GM19025 (cell line): ENCODE data around the gene TRPC6.
"Not testable (repeated sequence)": the region's sequence is repeated elsewhere in the genome, so short reads cannot be mapped to it uniquely, and the experiment has no call there.

Source experiments
- ATAC-seq: cut with Tn5 transposase; IDR thresholded peaks from one replicate; pipeline ENCODE4 v1.9.1; 2021; ENCODE audit warnings: mild to moderate bottlenecking, low read depth, moderate library complexity; ENCODE audit not compliant: unreplicated experiment

Gene TRPC6

GRCh38 chr11:101459020-101459419 lies 124.8 kb downstream of the TRPC6 start:
- ATAC-seq = no peak

- ATAC-seq = no peak
Measured at GRCh38 chr11:101458161-101458560, 125.6 kb downstream of the TRPC6 start.

- ATAC-seq = no peak
Measured at GRCh38 chr11:101456812-101457211, 127.0 kb downstream of the TRPC6 start.

GRCh38 chr11:101453682-101454081 lies 130.1 kb downstream of the TRPC6 start:
- ATAC-seq = no peak

- no peak for ATAC-seq
Measured at GRCh38 chr11:101448881-101449442, 134.8 kb downstream of the TRPC6 start.

DNA sequence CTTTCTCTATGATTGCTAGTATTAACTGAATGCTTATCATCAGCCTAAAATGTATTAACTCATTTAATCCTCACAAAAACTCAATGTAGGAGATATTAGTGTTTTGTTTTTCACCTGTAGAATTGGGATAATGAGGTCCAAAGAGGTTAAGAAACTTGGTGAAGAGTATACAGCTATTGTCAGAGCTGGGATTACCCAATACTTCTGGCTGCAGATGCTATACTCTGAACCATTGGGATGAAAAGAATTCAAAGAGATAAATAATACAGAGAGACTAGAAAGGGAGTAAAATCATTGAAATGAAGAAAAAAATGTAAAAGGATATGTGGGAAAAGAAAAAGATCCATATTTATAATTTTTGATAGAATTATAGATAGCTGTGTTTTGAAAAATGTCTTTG lies 137.1 kb downstream of the TRPC6 start:
- ATAC-seq = no peak

DNA sequence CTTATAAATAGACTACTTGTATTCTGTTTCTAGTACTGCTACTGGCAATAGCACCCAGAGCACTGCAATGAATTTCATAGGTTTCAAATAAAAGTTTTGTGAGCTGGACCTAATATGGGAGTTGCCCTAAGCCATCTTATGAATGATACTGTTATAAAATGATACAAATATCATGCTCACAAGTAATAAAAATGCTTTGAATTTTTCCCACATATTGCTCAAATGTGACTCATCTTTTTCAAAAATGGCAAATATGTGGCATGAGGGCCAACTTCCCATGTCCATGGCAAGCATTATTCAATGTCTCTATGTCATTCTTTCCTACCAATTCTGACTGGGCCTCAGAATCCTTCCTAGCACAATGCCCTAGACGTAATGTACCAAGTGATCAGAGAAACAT lies 137.6 kb downstream of the TRPC6 start:
- no peak for ATAC-seq

GRCh38 chr11:101445761-101446160 lies 138.0 kb downstream of the TRPC6 start:
- no peak for ATAC-seq

DNA sequence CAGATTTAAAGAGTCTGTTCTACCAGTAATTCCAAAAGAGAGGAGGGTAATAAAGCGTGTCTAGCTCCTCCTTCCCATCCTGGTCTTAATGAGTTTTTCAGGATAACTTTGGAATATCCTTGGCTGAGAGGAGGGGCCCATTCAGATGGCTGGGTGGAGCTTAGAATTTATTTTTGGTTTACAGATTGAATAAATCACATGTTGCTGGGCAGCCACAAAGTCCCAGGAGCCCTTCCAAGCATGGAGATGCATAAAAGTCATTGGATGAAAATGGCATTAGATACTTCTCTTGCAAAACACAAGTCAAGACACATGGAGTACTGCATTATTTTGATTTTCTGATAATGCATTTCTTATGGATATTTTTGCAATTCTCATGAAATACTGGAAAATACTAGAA lies 139.0 kb downstream of the TRPC6 start:
- ATAC-seq = no peak

- no peak for ATAC-seq
Measured at GRCh38 chr11:101444164-101444563, 139.6 kb downstream of the TRPC6 start.

GRCh38 chr11:101442936-101443521 lies 140.8 kb downstream of the TRPC6 start:
- no peak for ATAC-seq

DNA sequence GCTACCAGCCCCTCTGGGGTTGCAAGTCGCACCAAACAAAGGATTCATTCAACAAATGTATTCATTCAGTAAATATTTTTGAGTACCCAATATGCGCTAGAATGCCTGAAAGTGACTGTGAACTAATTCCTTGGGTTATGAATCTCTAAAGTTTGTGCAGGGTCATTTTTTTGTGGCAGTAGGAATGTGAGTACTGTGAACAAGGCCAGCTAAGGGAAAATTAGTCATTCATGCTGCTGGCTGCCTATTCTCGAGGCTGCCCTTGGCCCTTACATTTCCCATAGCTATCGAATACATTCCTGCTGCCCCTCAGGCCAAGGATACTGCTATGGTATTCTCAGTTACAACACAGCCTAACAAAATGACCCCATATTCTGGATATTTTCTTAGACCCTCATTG lies 141.6 kb downstream of the TRPC6 start:
- ATAC-seq = no peak

DNA sequence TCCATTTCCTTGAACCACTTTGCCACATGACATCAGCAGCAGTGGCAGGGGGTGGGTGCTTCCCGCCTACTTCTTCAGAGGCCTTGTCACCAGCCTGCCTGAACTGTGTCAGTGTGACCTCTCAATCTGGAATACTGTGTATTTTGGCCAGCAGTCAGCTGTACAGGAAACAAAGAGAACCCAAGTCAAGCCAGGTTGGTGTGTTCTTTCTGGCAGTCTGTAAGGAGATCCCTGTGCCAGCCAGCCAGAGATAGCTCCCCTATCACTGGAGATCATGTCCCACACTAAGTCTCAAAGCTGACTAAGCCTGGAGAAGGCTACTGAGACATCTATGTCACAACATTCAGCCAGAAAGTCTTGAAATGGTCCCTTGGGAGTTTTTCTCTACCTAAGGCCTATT lies 142.1 kb downstream of the TRPC6 start:
- no peak for ATAC-seq

GRCh38 chr11:101439488-101439887 lies 144.3 kb downstream of the TRPC6 start:
- ATAC-seq = no peak

DNA sequence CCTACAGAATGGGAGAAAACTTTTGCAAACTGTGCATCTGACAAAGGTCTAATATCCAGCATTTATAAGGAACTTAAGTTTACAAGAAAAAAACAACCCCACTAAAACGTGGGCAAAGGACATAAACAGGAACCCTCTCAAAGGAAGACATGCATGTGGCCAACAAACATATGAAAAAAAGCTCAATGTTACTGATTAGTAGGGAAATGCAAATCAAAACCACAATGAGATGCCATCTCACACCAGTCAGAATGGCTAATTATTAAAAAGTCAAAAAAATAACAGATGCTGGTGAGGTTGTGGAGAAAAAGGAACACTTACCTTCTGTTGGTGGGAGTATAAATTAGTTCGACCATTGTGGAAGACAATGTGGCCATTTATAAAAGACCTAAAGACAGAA lies 145.1 kb downstream of the TRPC6 start:
- ATAC-seq = not testable (repeated sequence)

DNA sequence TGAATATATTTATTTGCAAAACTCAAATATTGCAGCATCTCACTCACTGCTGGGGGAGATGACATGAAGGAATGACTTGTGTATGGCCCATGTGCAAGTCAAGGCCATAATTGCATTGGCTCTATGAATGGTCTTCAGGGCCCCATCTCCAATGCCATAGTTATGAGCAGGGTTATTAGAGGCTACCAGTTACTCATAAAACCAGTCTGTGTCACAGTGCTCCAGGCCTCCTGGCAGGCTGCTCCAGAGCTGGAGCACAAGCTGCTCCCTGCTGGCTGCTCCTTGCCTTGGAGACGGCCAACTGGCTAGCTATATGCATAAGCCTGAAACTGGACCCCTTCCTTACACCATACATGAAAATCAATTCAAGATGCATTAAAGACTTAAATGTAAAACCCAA lies 145.7 kb downstream of the TRPC6 start:
- no peak for ATAC-seq

DNA sequence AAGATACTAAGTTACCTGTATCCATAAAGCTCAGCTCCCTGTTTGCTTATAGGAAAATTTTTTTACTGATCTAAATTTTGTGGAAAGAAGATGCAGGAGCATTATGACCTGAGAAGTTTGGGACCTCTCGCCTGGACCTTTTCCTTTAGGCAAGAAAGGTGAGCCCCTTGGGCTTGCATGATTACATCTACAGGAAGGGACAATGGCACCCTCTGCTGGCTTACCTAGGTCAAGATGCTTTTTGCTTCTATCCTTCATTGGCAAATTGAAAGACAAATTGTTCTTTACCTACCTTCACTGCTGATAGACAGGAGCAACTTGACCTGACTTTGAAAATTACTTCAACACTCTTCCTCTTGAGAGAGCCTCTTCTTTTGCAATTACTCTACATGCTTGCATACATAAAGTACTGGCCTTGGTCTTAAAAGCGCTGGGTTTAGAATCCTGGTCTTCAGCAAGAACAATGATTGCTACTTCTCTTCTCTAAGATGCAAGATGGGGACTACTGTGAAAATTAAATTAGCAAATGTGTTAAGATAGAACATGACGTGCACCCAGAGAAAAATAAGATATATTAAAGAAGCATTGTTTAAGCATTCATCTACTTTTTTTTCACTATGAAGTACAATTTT lies 147.2 kb downstream of the TRPC6 start:
- no peak for ATAC-seq

GRCh38 chr11:101435408-101435973 lies 148.3 kb downstream of the TRPC6 start:
- ATAC-seq = no peak

GRCh38 chr11:101434026-101434643 lies 149.7 kb downstream of the TRPC6 start:
- no peak for ATAC-seq

- no peak for ATAC-seq
Measured at GRCh38 chr11:101433151-101433550, 150.7 kb downstream of the TRPC6 start.

GRCh38 chr11:101429703-101430540 lies 153.9 kb downstream of the TRPC6 start:
- no peak for ATAC-seq
